Sigmoid colon (tissue), 4 donors: ENCODE data around the gene FAM118B.

ENCODE experiments used
- EP300 ChIP-seq, 4 donors: sonication (generic); formaldehyde crosslinking; IDR thresholded peaks; one replicate each; pipeline ENCODE4 v1.6.1; 2017; ENCODE audit warnings: antibody characterized with exemption in 4 of 4
- POLR2AphosphoS5 ChIP-seq, 4 donors: sonication (generic); formaldehyde crosslinking; IDR thresholded peaks; one replicate each; pipeline ENCODE4 v1.6.1; 2017; ENCODE audit warnings: antibody characterized with exemption in 4 of 4
- TF ChIP-seq, protein P1 (sequence below), 4 experiments: fragments of 450-650 bp in 3 of 4; fragments of 200-600 bp in 1 of 4; IDR thresholded peaks; one replicate each; pipeline ENCODE4 v1.5.1; 2016 to 2019; ENCODE audit warnings: antibody characterized with exemption in 4 of 4, mild to moderate bottlenecking in 3 of 4, moderate library complexity in 2 of 4

DNA sequence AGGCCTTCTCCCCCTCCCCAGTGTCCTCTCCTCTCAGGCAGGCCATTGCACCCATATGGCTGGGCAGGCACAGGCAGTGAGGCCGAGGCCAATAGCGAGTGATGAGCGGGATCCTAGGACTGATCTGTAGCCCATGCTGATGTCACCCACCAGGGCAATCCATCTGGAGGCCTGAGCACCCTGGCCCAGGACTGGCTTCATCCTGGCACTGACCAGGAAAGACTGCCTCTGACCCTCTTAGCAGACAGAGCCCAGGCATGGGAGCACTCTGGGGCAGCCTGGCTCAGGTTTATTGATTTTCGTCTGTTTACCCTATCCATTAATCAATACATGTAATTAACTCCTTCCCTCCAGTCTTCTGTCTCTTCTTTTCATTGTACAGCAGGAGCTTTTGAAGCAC, 66.2 kb downstream of the FAM118B start:
- TF ChIP-seq, protein P1, sequence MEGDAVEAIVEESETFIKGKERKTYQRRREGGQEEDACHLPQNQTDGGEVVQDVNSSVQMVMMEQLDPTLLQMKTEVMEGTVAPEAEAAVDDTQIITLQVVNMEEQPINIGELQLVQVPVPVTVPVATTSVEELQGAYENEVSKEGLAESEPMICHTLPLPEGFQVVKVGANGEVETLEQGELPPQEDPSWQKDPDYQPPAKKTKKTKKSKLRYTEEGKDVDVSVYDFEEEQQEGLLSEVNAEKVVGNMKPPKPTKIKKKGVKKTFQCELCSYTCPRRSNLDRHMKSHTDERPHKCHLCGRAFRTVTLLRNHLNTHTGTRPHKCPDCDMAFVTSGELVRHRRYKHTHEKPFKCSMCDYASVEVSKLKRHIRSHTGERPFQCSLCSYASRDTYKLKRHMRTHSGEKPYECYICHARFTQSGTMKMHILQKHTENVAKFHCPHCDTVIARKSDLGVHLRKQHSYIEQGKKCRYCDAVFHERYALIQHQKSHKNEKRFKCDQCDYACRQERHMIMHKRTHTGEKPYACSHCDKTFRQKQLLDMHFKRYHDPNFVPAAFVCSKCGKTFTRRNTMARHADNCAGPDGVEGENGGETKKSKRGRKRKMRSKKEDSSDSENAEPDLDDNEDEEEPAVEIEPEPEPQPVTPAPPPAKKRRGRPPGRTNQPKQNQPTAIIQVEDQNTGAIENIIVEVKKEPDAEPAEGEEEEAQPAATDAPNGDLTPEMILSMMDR (IDR thresholded peaks at IDR 0.05), result no peak
- TF ChIP-seq POLR2AphosphoS5 (IDR thresholded peaks at IDR 0.05) (no peak), EP300 (IDR thresholded peaks at IDR 0.05) (no peak)
